Duodenal mucosa (tissue), 2 donors: ENCODE measurements around the gene SH3RF3.

Source experiments
- H3K27ac ChIP-seq: one replicate; pipeline ENCODE4 v1.7.0; 2013; ENCODE audit warnings: low read depth, low read length
- H3K27me3 ChIP-seq, 2 donors: one replicate each; pipeline ENCODE4 v1.7.0; 2013; ENCODE audit warnings: low read length in 2 of 2, control low read depth in 1 of 2; ENCODE audit not compliant: insufficient read depth in 2 of 2, control insufficient read depth in 1 of 2
- H3K36me3 ChIP-seq, 2 donors: one replicate each; pipeline ENCODE4 v1.7.0; 2013; ENCODE audit warnings: low read length in 2 of 2, control low read depth in 1 of 2; ENCODE audit not compliant: insufficient read depth in 2 of 2, control insufficient read depth in 1 of 2
- H3K4me1 ChIP-seq, 2 donors: one replicate each; pipeline ENCODE4 v1.7.0; 2013; ENCODE audit warnings: low read length in 2 of 2, control low read depth in 1 of 2; ENCODE audit not compliant: insufficient read depth in 2 of 2, control insufficient read depth in 1 of 2
- H3K4me3 ChIP-seq, 2 donors: one replicate each; pipeline ENCODE4 v1.7.0; 2013; ENCODE audit warnings: low read length in 2 of 2, low read depth in 1 of 2
- H3K9ac ChIP-seq, 2 donors: one replicate each; pipeline ENCODE4 v1.7.0; 2013; ENCODE audit warnings: low read length in 2 of 2, low read depth in 1 of 2
- H3K9me3 ChIP-seq, 2 donors: one replicate each; pipeline ENCODE4 v1.7.0; 2013; ENCODE audit warnings: low read length in 2 of 2, control low read depth in 1 of 2; ENCODE audit not compliant: control insufficient read depth in 1 of 2

Gene SH3RF3

DNA sequence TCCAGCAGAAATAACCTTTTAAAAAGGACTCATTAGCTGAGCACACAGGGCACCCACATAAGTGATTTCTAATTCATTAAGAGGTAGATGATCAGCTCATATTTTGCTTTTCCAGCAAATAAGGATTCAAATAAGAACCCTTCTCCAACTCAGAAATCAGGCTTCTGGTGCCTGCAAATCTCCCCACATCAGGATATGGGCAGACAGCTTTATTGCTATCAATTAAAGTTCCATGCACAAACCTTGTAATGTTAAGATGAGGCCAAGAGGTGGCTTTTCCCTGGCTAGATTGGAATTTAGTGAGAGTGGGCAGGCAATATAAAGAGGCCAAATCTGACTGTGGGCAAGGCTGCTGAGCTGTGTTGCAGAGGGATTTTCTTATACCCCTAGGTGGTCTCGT is 193.6 kb downstream of the SH3RF3 start:
- Histone ChIP-seq H3K36me3 (no peaks in the 10 kb centered on the region), H3K4me1 (peaks cover 6 to 16% of the 10 kb centered on the region in 2 donors), H3K9me3 (no peaks in the 10 kb centered on the region), H3K9ac (no peak overlapping the region), H3K4me3 (no peak overlapping the region), H3K27ac (no peak overlapping the region), H3K27me3 (peaks cover 0 to under 1% of the 10 kb centered on the region in 2 donors)

- Histone ChIP-seq H3K4me3 (no peak overlapping the region), H3K9me3 (no peaks in the 10 kb centered on the region), H3K27me3 (no peaks in the 10 kb centered on the region), H3K9ac (no peak overlapping the region), H3K27ac (no peak overlapping the region), H3K4me1 (peaks cover 5 to 6% of the 10 kb centered on the region in 2 donors), H3K36me3 (no peaks in the 10 kb centered on the region)
Measured at GRCh38 chr2:109324861-109325260, 195.9 kb downstream of the SH3RF3 start.

DNA sequence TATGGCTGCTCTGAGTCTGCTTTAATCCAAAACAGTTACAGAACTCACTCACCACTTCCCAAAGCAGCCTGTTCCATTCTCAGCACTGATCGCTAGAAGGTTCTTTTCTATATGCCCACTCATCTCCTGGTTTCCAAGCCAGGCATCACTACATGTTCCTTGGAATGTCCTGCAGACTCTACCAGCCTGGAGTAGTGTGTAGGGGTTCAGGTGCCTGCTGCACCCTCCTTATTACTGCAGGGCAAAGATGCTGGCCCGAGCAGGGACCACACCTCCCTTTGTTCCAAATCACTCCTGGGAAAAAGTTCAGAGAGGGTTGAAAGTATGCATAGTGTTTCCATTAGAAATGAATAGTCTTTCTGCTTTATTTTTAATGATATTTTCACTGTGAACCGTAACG is 196.6 kb downstream of the SH3RF3 start:
- Histone ChIP-seq H3K4me3 (no peak overlapping the region), H3K9ac (no peak overlapping the region), H3K27ac (no peak overlapping the region), H3K27me3 (no peaks in the 10 kb centered on the region), H3K9me3 (no peaks in the 10 kb centered on the region), H3K36me3 (no peaks in the 10 kb centered on the region), H3K4me1 (peaks cover 5 to 6% of the 10 kb centered on the region in 2 donors)

- no peaks in the 10 kb centered on the region for H3K9me3 ChIP-seq
- H3K4me3 ChIP-seq, result no peak overlapping the region
- H3K36me3 ChIP-seq, result no peaks in the 10 kb centered on the region
- H3K27me3 ChIP-seq, result no peaks in the 10 kb centered on the region
- H3K9ac ChIP-seq, result no peak overlapping the region
- peaks cover 5 to 6% of the 10 kb centered on the region in 2 donors for H3K4me1 ChIP-seq
- H3K27ac ChIP-seq, result no peak overlapping the region
Measured at GRCh38 chr2:109326306-109326705, 197.3 kb downstream of the SH3RF3 start.

DNA sequence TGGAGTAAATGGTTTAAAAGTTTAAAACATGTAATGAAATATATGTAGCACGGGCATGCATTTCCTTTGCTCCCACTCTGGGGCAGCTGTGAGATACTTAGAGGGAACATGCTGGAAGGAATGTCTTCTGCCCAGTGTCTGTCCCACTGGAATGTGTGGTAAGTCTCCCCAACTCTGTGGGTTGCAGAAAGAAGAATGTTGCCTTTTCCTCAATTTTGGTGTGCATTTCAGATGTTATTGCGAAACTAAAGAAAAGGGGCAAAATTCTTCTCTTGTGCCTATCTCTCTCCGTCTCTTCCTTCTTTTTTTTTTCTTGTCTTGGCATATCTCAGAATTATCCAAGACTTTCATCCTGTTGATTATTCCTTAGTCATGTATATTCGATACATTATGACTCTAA is 201.1 kb downstream of the SH3RF3 start:
- H3K27me3 ChIP-seq, result no peaks in the 10 kb centered on the region
- H3K4me1 ChIP-seq, result peaks cover 7 to 9% of the 10 kb centered on the region in 2 donors
- H3K4me3 ChIP-seq, result no peak overlapping the region
- H3K9me3 ChIP-seq, result no peaks in the 10 kb centered on the region
- no peaks in the 10 kb centered on the region for H3K36me3 ChIP-seq
- H3K9ac ChIP-seq, result no peak overlapping the region
- no peak overlapping the region for H3K27ac ChIP-seq

- Histone ChIP-seq H3K9ac (no peak overlapping the region), H3K27ac (no peak overlapping the region), H3K36me3 (no peaks in the 10 kb centered on the region), H3K9me3 (no peaks in the 10 kb centered on the region), H3K4me3 (no peak overlapping the region), H3K4me1 (peaks cover 7 to 9% of the 10 kb centered on the region in 2 donors), H3K27me3 (no peaks in the 10 kb centered on the region)
Measured at GRCh38 chr2:109331081-109331480, 202.1 kb downstream of the SH3RF3 start.

GRCh38 chr2:109331896-109332848 is 203.2 kb downstream of the SH3RF3 start:
- no peak overlapping the region for H3K27ac ChIP-seq
- no peaks in the 10 kb centered on the region for H3K9me3 ChIP-seq
- no peaks in the 10 kb centered on the region for H3K27me3 ChIP-seq
- H3K4me1 ChIP-seq, result peaks cover 7 to 9% of the 10 kb centered on the region in 2 donors
- H3K4me3 ChIP-seq, result no peak overlapping the region
- H3K36me3 ChIP-seq, result no peaks in the 10 kb centered on the region
- no peak overlapping the region for H3K9ac ChIP-seq

DNA sequence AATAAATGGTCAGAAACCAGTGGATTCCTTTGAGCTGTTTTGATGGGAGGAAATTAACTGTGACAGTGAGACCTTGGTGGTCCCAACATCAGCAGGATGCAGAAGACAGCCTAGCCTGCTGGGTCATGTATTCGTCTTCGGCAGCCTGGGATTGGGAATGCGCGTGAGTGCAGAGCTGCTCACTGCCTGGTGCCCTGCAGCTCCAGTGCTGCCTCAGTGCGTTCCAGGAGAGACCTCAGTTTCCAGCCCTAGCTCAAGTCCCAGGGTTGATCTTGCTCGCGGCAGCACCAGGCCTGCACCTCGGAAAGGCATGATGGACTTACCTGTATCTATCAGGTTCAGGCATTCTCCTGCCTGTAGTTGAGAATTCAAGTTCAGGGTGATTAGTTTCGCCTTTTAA is 203.9 kb downstream of the SH3RF3 start:
- peaks cover 7 to 9% of the 10 kb centered on the region in 2 donors for H3K4me1 ChIP-seq
- H3K4me3 ChIP-seq, result no peak overlapping the region
- H3K27me3 ChIP-seq, result no peaks in the 10 kb centered on the region
- no peaks in the 10 kb centered on the region for H3K9me3 ChIP-seq
- H3K27ac ChIP-seq, result no peak overlapping the region
- H3K9ac ChIP-seq, result no peak overlapping the region
- no peaks in the 10 kb centered on the region for H3K36me3 ChIP-seq

GRCh38 chr2:109333414-109334210 is 204.6 kb downstream of the SH3RF3 start:
- Histone ChIP-seq H3K27ac (no peak overlapping the region), H3K4me3 (no peak overlapping the region), H3K27me3 (no peaks in the 10 kb centered on the region), H3K9ac (no peak overlapping the region), H3K36me3 (no peaks in the 10 kb centered on the region), H3K9me3 (no peaks in the 10 kb centered on the region), H3K4me1 (peaks cover 7 to 9% of the 10 kb centered on the region in 2 donors)

DNA sequence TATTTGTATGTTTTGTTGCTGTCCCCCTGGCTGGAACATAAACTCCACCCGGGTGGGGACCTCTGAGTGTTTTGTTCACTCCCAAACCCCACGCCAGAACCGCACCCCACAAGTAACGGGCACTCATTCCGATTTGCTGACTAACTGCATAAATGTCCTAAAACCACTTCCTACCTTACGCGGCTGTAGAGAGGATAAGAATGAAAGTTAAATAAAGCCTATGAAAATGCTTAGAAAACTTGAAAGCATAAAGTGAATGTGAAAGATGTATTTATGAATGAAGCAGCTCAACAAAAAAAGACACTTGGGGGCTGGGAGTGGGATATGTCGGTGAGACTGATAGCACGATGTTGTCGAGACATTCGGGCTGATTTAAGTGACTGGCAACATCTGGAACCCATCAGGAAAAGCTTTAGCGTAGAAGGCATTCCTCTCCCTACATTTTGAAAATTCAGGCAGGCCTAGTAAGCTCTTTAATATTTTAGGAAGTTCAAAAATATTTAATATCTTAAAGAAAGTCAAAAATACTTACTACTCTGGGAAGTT is 206.7 kb downstream of the SH3RF3 start:
- H3K4me3 ChIP-seq, result no peak overlapping the region
- no peak overlapping the region for H3K27ac ChIP-seq
- no peaks in the 10 kb centered on the region for H3K27me3 ChIP-seq
- no peak overlapping the region for H3K9ac ChIP-seq
- peaks cover 7 to 9% of the 10 kb centered on the region in 2 donors for H3K4me1 ChIP-seq
- H3K9me3 ChIP-seq, result no peaks in the 10 kb centered on the region
- H3K36me3 ChIP-seq, result no peaks in the 10 kb centered on the region
